C4-2B (cell line): ENCODE measurements around the gene GRB7.
"Not testable (repeated sequence)": the region's sequence is repeated elsewhere in the genome, so short reads cannot be mapped to it uniquely, and the experiment has no call there.

Source experiments
- H3K27ac ChIP-seq: fragments of 450-650 bp; 2 replicates; pipeline ENCODE4 v1.5.1; 2017
- ZFX ChIP-seq: fragments of 450-650 bp; IDR thresholded peaks from 2 replicates; pipeline ENCODE4 v1.6.1; 2017
- TF ChIP-seq, protein P1 (sequence below): fragments of 450-650 bp; conservative IDR thresholded peaks from 2 replicates; pipeline ENCODE4 v1.5.1; 2017; ENCODE audit warnings: mild to moderate bottlenecking

Gene GRB7

DNA sequence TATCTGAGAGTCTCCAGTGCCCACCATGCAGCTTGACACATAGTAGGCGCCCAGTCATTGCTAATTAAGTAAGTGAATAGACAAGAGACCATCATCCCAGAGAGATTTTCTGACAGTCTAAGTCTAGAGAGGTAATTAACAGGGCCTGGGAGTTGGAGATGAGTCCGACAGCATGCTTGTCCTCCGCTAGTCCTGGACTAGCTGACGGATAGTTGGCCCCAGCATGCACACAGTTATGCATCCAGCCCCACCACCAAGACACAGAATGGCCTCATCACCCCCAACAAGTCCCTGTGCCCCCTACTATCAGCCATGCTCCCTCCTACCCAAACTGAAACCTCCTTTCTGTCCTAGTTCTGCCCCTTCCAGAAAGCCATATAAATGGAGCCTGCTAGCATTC, 10.0 kb downstream of the GRB7 start:
- no peak overlapping the region for H3K27ac ChIP-seq
- TF ChIP-seq ZFX = no peak
- TF ChIP-seq, protein P1, sequence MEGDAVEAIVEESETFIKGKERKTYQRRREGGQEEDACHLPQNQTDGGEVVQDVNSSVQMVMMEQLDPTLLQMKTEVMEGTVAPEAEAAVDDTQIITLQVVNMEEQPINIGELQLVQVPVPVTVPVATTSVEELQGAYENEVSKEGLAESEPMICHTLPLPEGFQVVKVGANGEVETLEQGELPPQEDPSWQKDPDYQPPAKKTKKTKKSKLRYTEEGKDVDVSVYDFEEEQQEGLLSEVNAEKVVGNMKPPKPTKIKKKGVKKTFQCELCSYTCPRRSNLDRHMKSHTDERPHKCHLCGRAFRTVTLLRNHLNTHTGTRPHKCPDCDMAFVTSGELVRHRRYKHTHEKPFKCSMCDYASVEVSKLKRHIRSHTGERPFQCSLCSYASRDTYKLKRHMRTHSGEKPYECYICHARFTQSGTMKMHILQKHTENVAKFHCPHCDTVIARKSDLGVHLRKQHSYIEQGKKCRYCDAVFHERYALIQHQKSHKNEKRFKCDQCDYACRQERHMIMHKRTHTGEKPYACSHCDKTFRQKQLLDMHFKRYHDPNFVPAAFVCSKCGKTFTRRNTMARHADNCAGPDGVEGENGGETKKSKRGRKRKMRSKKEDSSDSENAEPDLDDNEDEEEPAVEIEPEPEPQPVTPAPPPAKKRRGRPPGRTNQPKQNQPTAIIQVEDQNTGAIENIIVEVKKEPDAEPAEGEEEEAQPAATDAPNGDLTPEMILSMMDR = no peak

DNA sequence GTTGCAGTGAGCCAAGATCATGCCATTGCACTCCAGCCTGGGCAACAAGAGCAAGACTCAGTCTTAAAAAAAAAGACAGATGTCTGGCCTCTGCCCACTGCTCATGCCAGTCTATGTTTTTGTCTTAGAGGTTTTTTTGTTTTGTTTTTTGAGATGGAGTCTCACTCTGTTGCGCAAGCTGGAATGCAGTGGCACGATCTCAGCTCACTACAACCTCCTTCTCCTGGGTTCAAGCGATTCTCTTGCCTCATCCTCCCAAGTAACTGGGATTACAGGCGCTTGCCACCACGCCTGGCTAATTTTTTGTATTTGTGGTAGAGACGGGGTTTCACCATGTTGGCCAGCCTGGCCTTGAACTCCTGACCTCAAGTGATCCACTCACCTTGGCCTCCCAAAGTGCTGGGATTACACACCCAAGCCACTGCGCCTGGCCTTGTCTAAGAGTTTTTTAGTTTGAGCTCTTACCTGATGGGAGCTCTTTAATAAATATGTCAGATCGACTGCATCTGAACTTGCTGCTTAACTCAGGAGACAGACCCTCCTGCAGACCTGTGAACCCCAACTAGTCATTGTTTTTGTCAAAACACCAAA, 10.8 kb downstream of the GRB7 start:
- H3K27ac ChIP-seq = not testable (repeated sequence)

DNA sequence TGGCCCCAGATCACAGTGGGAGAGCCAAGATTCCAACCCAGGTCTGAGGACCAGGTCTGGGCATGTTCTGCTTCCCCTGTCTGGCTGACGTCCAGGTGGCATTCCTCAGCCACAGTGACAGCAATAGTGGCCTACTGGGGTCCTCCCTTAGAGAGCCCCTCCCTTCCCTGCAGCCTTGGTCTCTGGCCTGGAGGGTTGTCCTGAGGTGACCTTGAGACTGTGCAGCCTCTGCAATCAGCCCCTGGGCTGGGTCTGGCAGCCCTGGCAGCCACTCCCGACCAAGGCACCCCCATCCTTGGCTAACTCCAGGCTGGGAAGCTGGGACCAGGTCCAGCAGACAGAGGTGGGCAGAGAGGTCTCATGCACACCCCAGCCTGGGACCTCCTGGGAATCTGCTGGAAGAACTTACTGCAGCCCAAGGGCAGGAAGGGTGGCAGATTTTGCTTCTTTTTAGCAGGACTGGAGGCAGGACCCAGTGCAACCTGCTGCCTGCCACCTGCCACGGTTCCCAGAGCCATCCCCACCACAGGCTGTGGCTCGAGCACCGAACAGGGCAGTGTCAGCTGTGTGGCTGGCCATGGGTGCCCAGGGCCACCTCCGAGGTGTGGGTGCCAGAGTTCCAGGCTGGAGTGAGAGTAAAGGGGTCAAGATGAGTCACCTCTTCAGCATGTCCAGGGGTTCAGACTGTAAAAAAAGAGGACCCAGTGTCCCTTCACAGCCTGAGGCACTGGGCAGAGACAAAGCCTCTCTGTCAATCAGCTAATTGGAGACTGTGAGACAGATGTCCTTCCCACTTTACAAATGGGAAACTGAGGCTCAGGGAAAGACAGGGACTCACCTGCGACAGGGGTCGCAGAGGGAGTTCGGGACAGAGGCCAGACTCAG, 12.6 kb downstream of the GRB7 start:
- TF ChIP-seq, protein P1 = no peak
- no peak for TF ChIP-seq ZFX
- no peak overlapping the region for H3K27ac ChIP-seq

DNA sequence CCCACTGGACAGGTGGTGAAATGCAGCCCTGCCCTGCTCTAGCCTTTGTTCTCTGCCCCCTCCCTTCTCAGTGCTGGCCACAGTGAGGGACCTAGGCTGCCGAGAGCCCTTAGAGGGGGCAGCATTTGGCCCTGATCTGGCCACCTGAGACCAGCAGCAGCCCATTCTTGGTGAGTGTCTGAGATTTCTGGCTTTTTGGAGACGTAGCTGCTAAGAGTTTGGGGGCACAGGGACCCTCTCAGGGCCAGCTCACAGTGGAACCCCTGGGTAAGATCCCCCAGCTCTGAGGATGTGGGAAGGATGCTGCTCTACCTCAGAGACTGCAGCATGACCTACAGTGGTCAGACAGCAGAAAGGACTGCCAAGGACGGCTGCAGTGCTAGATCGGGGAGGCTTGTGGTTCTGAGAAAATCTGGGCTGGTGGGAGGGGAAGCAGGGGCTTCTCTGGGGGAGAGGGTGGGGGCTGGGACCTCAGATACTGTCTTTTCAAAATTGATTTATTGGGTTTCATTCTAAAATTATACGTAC, 13.3 kb downstream of the GRB7 start:
- no peak overlapping the region for H3K27ac ChIP-seq
- TF ChIP-seq, protein P1 = no peak
- no peak for TF ChIP-seq ZFX

DNA sequence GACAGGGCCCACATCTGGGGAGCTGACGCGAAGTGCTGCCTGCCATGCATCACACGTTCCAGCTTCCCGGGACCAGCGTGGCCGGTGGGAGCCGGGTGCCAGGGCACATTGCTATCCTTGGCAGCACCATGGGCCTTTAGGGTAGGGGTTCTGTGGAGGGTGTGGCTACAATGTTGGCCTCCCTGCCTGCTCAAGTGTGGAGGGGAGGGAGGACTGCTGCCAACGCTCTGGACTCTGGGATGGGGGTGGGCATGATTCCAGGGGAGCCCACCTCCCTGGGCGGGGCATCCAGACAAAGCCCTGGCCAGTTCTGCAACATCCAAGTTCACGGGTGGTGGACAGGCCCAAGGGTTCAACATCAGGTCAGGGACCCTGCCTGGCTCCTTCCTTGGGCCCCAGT, 13.9 kb downstream of the GRB7 start:
- TF ChIP-seq, protein P1 = no peak
- no peak for TF ChIP-seq ZFX
- no peak overlapping the region for H3K27ac ChIP-seq

DNA sequence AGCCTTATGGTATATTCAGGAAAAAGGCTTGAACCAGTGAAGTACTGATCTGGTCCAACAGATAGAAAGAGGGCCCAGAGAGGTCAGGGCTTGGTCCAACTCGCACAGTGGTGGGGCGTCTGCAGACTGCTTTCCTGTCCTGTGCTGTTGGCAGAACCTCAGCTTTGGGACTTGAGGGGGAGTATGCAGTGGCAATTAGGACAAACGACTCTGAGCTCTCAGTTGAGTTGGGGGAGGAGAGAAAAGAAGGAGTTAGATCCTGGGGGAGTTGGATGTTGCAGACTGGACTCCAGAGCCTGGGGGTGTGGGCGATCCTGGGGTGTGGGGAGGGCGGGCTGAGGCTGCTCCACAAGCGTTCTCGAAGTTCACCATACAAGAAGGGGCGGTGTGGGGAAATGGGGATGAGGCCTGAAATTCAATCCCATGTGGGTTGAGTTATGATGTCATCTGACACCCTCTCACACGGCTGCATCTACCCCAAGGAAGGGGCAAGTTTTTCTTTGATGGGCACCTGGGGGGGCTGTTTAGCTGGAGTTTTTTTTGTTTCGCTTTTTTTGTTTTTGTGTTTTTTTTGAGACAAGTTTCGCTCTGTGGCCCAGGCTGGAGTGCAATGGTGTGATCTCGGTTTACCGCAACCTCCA, 14.6 kb downstream of the GRB7 start:
- TF ChIP-seq, protein P1 = no peak
- no peak for TF ChIP-seq ZFX
- no peak overlapping the region for H3K27ac ChIP-seq

DNA sequence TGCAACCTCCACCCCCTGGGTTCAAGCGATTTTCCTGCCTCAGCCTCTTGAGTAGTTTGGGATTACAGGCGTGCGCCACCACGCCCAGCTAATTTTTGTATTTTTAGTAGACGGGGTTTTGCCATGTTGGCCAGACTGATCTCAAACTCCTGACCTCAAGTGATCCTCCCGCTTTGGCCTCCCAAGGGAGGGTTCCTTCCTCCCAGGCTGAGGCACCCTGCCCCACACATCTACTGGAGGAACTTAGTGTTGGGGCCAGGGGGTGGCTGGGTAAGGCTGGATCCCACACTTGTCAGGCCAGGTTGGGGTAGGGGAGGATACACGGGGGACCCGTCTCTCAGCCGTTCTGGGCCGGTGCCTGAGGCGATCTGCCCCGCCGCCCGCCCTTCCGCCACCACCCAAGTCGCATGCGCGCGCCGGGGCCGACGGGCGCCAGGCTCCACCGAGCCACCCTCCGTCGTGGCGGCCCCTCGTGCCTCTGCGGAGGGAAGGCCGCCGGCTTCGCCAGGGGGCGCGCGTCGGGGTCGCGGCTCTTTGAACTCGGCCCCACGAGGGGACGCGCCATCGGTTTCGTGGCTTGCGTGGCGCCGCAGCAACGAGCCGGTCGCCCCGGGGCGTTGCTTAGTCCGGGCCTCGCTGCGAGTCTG, 15.9 kb downstream of the GRB7 start:
- peak overlapping the region; percentile 78 for H3K27ac ChIP-seq
- TF ChIP-seq ZFX = no peak
- TF ChIP-seq, protein P1 = no peak
